ENCODE results near the gene CALHM2. TPM values are rescaled to one million over a fixed set of nuclear protein-coding genes. Genes with fewer than 3 reads are reported as not detected.

CALHM2 gene
- total RNA-seq, 1 experiment from 2014 or later, result not detected

DNA sequence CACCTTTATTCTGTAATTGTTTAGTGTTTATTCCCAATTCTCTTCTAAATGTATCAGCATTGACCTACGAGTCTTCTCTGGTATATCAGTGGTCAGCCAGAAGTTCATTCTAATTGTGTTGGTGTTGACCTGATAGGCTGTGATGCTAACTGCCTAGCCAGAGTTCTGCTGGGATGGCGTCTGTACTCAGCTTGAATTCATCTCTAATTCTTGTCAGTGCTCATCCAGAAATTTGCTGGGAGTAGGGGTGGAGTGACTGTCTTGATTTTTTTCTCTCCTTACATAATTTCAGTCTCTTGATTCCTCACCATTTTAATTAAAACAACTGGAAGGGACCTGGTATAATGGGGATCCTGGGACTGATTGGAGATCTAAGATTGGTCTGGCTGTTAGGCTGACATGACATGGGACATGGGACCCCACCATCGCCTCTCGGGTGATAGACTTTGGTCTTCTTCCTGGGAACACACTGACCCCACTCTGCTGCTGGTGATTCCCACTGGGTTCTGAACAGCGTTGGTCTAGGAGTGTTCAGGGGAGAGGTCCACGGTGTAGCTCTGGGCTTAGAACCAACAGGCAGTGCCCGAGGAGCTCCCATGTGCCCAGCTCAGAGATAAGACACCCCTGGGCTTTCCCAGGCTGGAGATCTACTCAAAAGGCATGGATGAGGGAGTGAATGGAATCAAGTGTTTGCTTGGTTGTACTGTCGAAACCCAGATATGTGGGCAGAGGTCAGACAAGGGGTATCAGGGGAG lies 45.2 kb upstream of the CALHM2 start:
- Mint-ChIP-seq H3K36me3 (ENCODE audit: insufficient read depth in 1 of 3, low read depth in 3 of 3) (no peaks in the 10 kb centered on the region), H3K9me3 (no peaks in the 10 kb centered on the region), H3K27ac (no peak overlapping the region), H3K4me1 (peaks cover 16 to 21% of the 10 kb centered on the region in 2 experiments), H3K4me3 (no peak overlapping the region), H3K27me3 (ENCODE audit: low read depth) (peaks cover 60% of the 10 kb centered on the region)
- Histone ChIP-seq H3K14ac (ENCODE audit: insufficient read depth, low read length) (no peak overlapping the region), H2BK5ac (ENCODE audit: insufficient read length, low read length) (no peak overlapping the region), H4K91ac (ENCODE audit: insufficient read length, low read depth, low read length) (no peak overlapping the region), H2AK5ac (ENCODE audit: insufficient read length, low read length) (no peak overlapping the region), H3K4me2 (ENCODE audit: insufficient read depth, insufficient read length, low read length) (no peak overlapping the region), H3K56ac (ENCODE audit: insufficient read length, low read depth, low read length) (no peak overlapping the region), H3K27ac (ENCODE audit: insufficient read length, low read depth, low read length) (no peak overlapping the region), H2BK120ac (ENCODE audit: low read depth, low read length, poor library complexity, severe bottlenecking) (no peak overlapping the region), H2BK20ac (ENCODE audit: low read depth, low read length, poor library complexity, severe bottlenecking) (no peak overlapping the region), H3K23ac (ENCODE audit: insufficient read length, low read depth, low read length) (no peak overlapping the region), H3K9me3 (ENCODE audit: control insufficient read depth, low read depth, low read length) (no peaks in the 10 kb centered on the region), H3K18ac (ENCODE audit: insufficient read length, low read depth, low read length) (no peak overlapping the region), H3K27me3 (ENCODE audit: insufficient read depth, low read length) (peaks cover 10% of the 10 kb centered on the region; the same call in 1 of the 2 replicates), H3K79me2 (ENCODE audit: insufficient read depth, low read length) (no peaks in the 10 kb centered on the region), H4K20me1 (ENCODE audit: control insufficient read depth, insufficient read depth, insufficient read length) (no peaks in the 10 kb centered on the region), H3K4ac (ENCODE audit: low read depth, low read length) (no peak overlapping the region), H2AFZ (ENCODE audit: low read length) (no peak overlapping the region), H2BK12ac (ENCODE audit: insufficient read length, low read depth, low read length) (no peak overlapping the region), H3K4me1 (ENCODE audit: insufficient read depth, low read length) (no peaks in the 10 kb centered on the region; the same call in 1 of the 2 replicates), H4K5ac (ENCODE audit: insufficient read length, low read depth, low read length) (no peak overlapping the region), H3K79me1 (ENCODE audit: insufficient read depth, low read depth, low read length, poor library complexity, severe bottlenecking) (no peaks in the 10 kb centered on the region), H3T11ph (ENCODE audit: low read length) (no peak overlapping the region), H2BK15ac (ENCODE audit: low read depth, low read length) (no peak overlapping the region), H4K8ac (replicated peaks; ENCODE audit: insufficient read length, low read depth, low read length) (no peak overlapping the region), H3K23me2 (ENCODE audit: insufficient read length, low read depth, low read length, poor library complexity, severe bottlenecking) (peaks cover 4% of the 10 kb centered on the region), H3K9ac (ENCODE audit: extremely low read depth, insufficient read length, low read length) (no peak overlapping the region)
- no peak for DNase-seq
- WGBS (ENCODE audit: extremely low coverage, insufficient read length, low lambda C conversion rate), result no CpG with 5 or more reads among the region's 8 CpGs
- no peak for TF ChIP-seq CTCF (conservative IDR thresholded peaks at IDR 0.05)

All from H9 (cell line).